ENCODE data around the gene MMP3.

The MMP3 gene

GRCh38 chr11:102819491-102819890 is 23.9 kb downstream of the MMP3 start:
- Histone ChIP-seq H3K4me3 (ENCODE audit: low read depth, low read length) (no peak overlapping the region), H3K27me3 (replicated peaks) (no peaks in the 10 kb centered on the region), H3K36me3 (replicated peaks) (no peaks in the 10 kb centered on the region), H3K27ac (no peak overlapping the region)
- in situ Hi-C loops (cut with HindIII; ENCODE audit: low pct_ligation_motif_present, low sequenced_read_pairs) = no loop called here
- TF ChIP-seq, protein P1, sequence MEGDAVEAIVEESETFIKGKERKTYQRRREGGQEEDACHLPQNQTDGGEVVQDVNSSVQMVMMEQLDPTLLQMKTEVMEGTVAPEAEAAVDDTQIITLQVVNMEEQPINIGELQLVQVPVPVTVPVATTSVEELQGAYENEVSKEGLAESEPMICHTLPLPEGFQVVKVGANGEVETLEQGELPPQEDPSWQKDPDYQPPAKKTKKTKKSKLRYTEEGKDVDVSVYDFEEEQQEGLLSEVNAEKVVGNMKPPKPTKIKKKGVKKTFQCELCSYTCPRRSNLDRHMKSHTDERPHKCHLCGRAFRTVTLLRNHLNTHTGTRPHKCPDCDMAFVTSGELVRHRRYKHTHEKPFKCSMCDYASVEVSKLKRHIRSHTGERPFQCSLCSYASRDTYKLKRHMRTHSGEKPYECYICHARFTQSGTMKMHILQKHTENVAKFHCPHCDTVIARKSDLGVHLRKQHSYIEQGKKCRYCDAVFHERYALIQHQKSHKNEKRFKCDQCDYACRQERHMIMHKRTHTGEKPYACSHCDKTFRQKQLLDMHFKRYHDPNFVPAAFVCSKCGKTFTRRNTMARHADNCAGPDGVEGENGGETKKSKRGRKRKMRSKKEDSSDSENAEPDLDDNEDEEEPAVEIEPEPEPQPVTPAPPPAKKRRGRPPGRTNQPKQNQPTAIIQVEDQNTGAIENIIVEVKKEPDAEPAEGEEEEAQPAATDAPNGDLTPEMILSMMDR (IDR thresholded peaks at IDR 0.05; ENCODE audit: low read depth, low read length, missing control alignments) = no peak
- no peak for DNase-seq

DNA sequence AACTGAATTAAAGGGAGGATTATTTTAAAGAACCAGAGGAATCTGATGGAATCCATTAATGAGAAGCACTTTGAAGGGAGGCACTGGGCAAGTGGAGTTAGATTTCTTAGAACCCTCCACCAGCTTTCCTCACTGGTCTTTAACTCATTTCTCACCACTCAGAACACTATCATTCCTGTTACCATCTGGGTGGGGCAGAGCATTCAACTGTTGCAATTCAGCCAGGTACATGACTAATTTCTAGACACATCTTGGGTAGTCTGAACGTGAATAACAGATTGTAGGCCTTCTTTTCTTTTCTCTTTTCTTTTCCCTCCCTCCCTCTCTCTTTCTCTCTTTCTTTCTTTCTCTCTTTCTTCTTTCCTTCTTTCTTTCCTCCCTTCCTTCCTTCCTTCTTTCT is 29.9 kb downstream of the MMP3 start:
- TF ChIP-seq, protein P1 (IDR thresholded peaks at IDR 0.05; ENCODE audit: low read depth, low read length, missing control alignments) = no peak
- H3K27ac ChIP-seq = no peak overlapping the region
- no peaks in the 10 kb centered on the region for H3K36me3 ChIP-seq (replicated peaks)
- in situ Hi-C loops (cut with HindIII; ENCODE audit: low pct_ligation_motif_present, low sequenced_read_pairs) = no loop called here
- DNase-seq = no peak
- no peak overlapping the region for H3K4me3 ChIP-seq (ENCODE audit: low read depth, low read length)
- H3K27me3 ChIP-seq (replicated peaks) = no peaks in the 10 kb centered on the region

GRCh38 chr11:102812188-102812587 is 31.2 kb downstream of the MMP3 start:
- no peak for DNase-seq
- Histone ChIP-seq H3K27me3 (replicated peaks) (no peaks in the 10 kb centered on the region), H3K4me3 (ENCODE audit: low read depth, low read length) (no peak overlapping the region), H3K27ac (no peak overlapping the region), H3K36me3 (replicated peaks) (no peaks in the 10 kb centered on the region)
- in situ Hi-C loops (cut with HindIII; ENCODE audit: low pct_ligation_motif_present, low sequenced_read_pairs) = no loop called here
- TF ChIP-seq, protein P1 (IDR thresholded peaks at IDR 0.05; ENCODE audit: low read depth, low read length, missing control alignments) = no peak

GRCh38 chr11:102810950-102811660 is 32.3 kb downstream of the MMP3 start:
- no peaks in the 10 kb centered on the region for H3K27me3 ChIP-seq (replicated peaks)
- no peaks in the 10 kb centered on the region for H3K36me3 ChIP-seq (replicated peaks)
- in situ Hi-C loops (cut with HindIII; ENCODE audit: low pct_ligation_motif_present, low sequenced_read_pairs) = no loop called here
- no peak overlapping the region for H3K27ac ChIP-seq
- H3K4me3 ChIP-seq (ENCODE audit: low read depth, low read length) = no peak overlapping the region
- TF ChIP-seq, protein P1 (IDR thresholded peaks at IDR 0.05; ENCODE audit: low read depth, low read length, missing control alignments) = peak; percentile 69
- DNase-seq = peak; percentile 18

- H3K27ac ChIP-seq = no peak overlapping the region
- in situ Hi-C loops (cut with HindIII; ENCODE audit: low pct_ligation_motif_present, low sequenced_read_pairs) = no loop called here
- no peak for DNase-seq
- TF ChIP-seq, protein P1 (IDR thresholded peaks at IDR 0.05; ENCODE audit: low read depth, low read length, missing control alignments) = no peak
- H3K4me3 ChIP-seq (ENCODE audit: low read depth, low read length) = no peak overlapping the region
- no peaks in the 10 kb centered on the region for H3K36me3 ChIP-seq (replicated peaks)
- no peaks in the 10 kb centered on the region for H3K27me3 ChIP-seq (replicated peaks)
Measured at GRCh38 chr11:102809971-102810370, 33.4 kb downstream of the MMP3 start.

- Histone ChIP-seq H3K36me3 (replicated peaks) (no peaks in the 10 kb centered on the region), H3K27ac (no peak overlapping the region), H3K27me3 (replicated peaks) (no peaks in the 10 kb centered on the region), H3K4me3 (ENCODE audit: low read depth, low read length) (no peak overlapping the region)
- in situ Hi-C loops (cut with HindIII; ENCODE audit: low pct_ligation_motif_present, low sequenced_read_pairs) = no loop called here
- TF ChIP-seq, protein P1 (IDR thresholded peaks at IDR 0.05; ENCODE audit: low read depth, low read length, missing control alignments) = peak; percentile 61
- DNase-seq = peak; percentile 9
Measured at GRCh38 chr11:102807921-102808320, 35.5 kb downstream of the MMP3 start.

Measured in brain microvascular endothelial cell (primary cell).